LoVo (cell line): ENCODE measurements around the gene CATSPERD.
A peak's percentile ranks its signal among the peaks of the same experiment; 100 is the strongest.
"Not testable (repeated sequence)": the region's sequence is repeated elsewhere in the genome, so short reads cannot be mapped to it uniquely, and the experiment has no call there.

Experiments used
- DNase-seq: peaks from one replicate; pipeline ENCODE4 v3.0.0-alpha.2; 2016; ENCODE audit warnings: low spot score

CATSPERD gene

GRCh38 chr19:5686647-5687359, 33.6 kb upstream of the CATSPERD start:
- DNase-seq, result peak; percentile 95

GRCh38 chr19:5687360-5688198, 32.9 kb upstream of the CATSPERD start:
- no peak for DNase-seq

DNA sequence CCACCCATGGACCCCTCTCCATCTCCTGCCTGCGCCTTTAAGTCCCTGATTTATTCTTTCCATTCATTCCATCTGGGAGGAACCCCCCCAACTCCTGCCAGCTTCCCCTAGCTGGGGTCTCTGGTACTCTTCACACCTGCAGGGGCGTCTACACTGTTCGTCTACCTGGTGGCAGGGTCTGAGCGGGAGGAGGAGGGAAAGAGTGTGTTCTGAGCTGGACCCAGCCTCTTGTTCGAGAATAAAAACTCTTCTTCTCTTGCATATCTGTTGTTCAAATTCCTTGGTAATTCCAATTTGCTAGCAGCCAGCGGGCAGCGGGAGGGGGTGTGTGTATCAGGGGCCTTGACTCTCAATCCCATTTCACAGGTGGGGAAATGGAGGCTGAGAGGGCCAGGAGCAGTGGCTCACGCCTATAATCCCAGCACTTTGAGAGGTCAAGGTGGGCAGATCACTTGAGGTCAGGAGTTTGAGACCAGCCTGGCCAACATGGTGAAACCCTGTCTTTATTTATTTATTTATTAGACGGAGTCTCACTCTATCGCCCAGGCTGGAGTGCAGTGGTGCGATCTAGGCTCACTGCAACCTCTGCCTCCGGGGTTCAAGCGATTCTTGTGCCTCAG, 32.1 kb upstream of the CATSPERD start:
- not testable (repeated sequence) for DNase-seq

DNA sequence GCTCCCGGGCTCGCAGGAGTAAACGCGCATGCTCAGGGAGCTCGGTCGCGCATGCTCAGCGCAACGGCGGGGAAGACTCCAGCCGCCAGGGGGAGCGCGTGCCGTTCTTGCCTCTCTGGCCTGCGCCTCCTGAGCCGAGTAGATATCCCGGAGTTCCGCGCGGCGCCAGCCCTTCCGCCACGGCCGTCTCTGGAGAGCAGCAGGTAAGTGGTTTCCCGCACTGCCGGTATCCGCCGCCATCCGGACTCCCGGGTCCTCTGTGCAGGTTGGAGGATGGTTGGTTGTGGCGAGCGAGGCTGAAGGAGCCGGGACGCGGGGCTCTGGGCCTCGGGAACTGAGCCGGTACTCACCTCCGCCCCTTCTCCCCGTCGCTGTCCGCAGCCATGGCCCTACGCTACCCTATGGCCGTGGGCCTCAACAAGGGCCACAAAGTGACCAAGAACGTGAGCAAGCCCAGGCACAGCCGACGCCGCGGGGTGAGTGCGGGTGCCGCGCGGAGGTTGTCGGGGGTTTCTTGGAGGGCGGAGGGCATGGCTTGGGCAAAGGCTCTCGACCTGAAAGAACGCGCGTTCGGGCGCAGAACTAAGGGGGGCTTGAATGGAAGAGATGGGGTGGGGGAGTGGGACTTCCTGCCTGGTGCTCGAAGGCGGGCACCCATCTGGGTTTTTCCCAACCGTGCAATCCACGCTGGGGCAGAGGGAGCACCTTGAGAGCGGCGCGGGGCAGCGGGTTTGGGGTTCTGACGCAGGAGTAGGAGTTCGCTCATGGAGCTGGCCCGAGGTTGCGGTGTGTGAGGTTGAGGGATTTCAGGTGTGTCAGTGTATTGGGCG, 30.1 kb upstream of the CATSPERD start, which contains the start of gene RPL36:
RPL36 (plus strand) TSS at position 171 of the 830 bp plus-strand sequence; CDS start at position 384, 213 bp downstream.
- peak; percentile 97 for DNase-seq

GRCh38 chr19:5690955-5691821, 29.2 kb upstream of the CATSPERD start:
- DNase-seq, result peak; percentile 40

DNA sequence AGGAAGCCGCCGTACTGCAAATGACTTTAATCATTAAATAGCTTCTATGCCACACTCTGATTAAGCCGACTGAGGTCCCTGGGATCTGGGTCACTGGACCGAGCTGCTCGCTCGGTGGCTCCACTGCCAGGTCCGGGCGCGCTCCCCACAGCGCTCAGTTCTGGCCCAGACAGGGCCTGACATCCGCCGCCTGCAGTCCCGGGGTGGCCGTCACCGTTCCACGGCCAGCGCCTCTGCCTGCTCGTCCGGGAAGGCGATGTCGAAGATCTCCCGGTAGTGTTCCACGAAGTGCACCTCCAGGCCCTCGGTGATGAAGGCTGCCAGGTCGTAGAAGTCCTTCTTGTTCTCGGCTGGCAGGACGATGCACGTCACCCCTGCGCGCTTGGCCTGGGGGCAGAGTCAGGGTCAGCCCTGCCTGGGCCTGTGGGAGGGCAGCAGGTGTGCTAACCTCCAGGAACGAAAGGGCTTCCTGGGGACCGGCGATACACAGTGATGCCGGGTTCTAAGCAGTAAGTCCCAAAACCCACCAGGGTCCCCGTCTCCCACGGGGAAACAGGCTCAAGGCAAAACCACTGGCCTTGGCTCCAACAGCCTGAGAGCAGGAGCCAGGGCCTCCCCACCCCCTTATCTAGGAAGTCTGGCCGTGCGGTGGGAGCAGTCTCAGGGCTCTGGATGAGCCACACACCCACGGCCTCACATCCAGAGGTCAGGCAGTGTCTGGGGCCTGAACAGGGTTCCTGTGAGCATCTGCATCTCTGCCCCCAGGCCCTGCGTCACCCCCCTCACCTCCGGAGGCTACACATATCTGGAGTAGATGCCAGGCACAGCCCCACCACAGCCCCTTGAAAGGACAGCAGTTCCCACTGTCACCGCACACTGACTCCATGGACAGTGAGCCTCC, 28.4 kb upstream of the CATSPERD start:
- DNase-seq, result no peak

GRCh38 chr19:5692723-5693194, 27.7 kb upstream of the CATSPERD start:
- DNase-seq, result no peak

DNA sequence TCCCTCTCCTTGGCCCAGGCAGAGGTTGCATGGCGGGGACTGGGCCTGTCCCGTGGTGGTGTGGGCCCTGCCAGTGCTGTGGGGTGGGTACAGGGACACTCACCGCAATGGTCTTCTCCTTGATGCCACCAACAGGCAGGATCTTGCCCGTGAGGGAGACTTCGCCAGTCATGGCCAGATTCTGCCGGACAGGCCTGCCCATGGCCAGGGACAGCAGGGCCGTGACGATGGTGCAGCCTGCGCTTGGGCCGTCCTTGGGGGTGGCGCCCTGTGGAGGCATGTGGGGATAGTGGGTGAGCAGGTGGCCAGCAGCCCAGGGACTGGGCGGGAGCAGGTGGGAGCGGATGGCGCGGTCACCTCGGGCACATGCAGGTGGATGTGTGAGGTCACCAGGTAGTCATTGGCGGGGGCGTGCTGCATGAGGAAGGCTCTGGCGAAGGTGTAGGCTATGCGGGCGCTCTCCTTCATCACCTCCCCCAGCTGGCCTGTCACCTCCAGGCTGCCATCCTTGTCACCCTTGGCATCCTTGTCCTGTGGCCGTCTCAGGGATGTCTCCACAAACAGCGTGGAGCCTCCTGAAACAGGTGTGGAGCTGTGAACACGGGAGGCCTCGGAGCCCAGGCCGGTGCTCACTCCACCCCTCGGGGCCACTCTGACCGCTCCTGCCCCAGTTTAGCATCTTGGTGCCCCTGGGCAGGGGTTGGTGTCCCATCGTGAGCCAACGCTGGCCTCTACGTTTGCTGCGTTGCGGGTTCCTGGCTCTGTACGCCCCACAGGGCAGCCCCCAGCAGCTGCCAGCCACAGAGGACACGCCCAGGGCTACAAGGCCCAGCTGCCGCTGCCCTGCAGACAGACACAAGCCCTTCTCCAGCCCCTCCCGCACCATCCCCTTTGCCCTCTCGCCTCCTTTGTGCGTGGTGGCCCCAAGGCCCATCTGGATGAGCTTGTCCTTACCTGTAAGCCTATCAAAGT, 27.0 kb upstream of the CATSPERD start:
- no peak for DNase-seq

- DNase-seq, result no peak
Observed at GRCh38 chr19:5694167-5694955, 26.1 kb upstream of the CATSPERD start.

DNA sequence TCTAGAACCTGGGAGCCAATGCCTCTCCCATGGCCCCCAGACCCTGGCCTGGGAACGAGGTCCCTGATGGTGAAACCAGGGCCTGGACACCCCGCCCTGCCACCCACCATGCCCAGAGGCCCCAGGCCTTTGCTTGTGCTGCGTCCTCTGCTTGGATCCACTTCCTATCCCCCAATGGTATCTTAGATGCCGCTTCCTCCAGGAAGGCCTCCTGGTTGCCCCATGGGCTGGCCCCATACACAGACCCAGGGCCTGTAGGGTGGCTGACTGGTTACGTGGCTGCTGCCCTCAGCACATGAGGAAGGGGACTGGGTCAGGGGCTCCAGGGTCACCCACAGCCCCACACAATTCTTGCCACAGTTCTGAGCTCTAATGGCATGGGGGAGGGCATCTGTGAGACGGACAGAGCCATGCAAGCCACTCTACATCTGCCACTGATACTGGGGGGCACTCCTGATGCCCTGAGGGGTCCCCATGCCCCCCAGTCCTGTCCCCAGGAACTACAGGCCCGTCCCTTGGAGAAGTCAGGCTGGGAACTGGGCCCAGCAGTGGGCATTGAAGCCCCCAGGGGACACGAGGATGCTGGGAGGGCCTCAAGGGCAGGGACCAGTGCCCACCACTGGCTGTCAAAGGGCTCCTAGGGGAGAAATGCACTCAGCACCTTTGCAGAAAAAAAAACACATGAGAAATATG, 25.3 kb upstream of the CATSPERD start:
- no peak for DNase-seq

GRCh38 chr19:5695649-5696195, 24.7 kb upstream of the CATSPERD start:
- DNase-seq, result no peak

DNA sequence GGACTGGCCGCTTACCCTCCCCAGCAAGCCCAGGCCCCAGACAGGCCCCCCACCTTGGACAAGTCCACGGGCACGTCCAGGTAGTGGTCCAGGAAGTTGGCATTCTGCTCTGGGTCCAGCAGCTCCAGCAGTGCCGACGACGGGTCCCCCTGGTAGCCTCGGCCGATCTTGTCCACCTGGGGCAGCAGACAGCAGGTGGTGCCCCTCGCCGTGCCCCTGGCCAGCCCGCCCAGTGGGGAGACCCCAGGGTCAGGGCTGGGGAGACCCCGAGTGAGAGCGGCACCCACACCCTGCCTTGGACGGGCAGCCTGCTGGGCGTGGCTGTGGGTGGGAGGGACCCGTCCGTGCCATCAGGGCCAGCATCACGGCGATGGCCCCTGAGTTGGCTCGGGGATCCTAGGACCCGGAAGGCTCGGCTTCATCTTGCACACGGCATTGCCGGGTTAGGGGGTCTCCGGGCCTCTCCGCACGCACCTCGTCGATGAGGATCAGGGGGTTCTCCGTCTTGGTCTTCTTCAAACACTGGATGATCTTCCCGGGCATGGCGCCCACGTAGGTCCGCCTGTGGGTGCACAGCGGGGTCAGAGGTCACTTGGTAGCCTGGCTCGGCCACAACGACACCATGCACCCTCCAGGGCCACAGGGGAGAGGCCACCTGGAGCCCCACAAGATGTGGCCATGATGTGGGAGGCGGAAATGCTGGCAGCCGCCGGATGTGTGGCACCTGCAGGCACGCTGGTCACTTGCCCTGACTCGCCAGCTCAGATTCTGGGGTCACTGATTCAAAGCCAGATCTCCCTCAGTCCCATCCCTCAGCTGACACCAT, 24.0 kb upstream of the CATSPERD start:
- DNase-seq, result no peak

DNA sequence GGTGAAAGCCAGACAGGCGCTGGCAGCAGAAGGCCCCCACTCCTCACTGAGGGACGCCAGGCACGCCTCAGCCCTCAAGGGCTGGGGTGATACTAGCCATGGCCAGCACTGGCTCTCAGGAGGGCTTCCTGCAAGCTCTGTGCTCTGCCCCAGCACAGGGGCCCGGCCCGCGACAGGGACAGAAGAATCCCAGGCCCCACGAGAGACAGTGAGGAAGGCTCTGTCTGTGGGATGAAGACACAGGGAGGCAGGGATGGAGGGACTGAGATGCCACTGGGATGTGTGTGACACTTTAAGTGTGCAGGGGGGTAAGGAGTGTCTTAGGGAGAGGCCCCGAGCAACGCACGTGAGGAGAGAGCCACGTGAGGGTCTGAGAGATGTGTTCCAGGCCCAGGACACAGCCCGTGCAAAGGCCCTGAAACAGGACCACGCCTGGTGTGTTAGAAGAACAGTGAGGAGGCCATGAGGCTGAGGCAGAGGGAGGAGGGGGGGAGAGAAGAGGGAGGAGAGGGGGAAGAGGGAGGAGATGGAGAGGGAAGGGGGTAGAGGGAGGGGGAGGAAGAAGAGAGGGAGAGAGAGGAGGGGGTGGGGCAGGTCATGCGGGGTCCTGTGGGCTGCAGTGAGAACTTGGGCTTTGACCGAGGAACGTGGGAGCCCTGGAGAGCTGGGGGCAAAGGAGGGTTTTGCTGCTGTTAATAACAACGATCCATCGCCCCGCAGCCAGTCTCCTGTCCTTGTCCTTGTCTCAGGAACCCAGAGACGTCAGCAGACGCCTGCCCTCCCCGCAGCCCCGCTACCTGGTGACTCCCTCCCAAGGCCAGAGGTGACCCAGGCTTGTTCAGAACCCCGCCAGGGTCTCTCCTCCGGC, 23.2 kb upstream of the CATSPERD start:
- no peak for DNase-seq

DNA sequence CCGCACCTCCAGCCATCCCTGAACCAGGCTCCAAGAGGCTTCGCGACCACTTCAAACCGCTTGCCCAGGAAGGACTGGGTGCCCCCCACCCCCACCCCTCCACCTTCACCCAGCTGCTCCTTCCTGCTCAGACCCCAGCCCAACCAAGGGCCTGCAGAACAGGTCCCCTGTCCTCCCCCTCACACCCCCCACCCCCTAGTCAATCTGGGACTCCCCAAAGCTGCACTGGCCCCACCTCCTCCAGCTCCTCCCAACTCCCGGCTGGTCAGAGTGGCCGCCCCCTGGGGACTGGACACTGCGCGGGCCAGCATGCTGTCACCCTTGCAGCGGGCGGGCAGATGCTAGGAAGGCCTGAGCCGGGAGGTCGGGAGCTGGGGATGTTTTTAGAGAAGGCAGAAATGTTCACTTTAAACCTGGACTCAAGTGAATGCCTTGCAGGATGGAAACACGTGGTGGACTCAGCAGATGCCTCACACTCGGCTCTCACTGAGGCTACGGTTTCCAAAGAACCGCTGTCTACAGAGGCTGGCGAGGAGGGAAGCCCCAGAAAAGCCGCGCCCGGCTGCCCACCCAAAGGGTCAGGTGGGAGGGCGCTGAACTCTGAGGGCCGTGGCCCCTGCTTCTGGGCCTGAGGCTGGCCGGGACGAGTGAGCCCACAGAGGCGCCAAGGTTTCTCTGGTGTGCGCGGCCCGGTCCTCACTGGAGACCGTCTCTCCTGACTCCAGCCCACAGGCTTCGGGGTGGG, 22.4 kb upstream of the CATSPERD start:
- no peak for DNase-seq
